Measurements from ENCODE around the gene EXOC6. TPM values are rescaled to one million over a fixed set of nuclear protein-coding genes. Genes with fewer than 3 reads are reported as not detected.

The EXOC6 gene
- total and polyA plus RNA-seq, 2 of the 13 experiments (the other 11 are each of a cell fraction or from before 2014, with no cell fraction given) = 22.2 to 29.2 TPM

GRCh38 chr10:93099670-93100069 is 251.3 kb downstream of the EXOC6 start:
- Histone ChIP-seq H3K79me2 (ENCODE audit: insufficient read depth, low read length) (no peaks in the 10 kb centered on the region), H3K4me3 (replicated peaks in 1 of 3; ENCODE audit: insufficient read depth in 1 of 3, low read depth in 2 of 3, low read length in 3 of 3) (no peak overlapping the region), H2AFZ (ENCODE audit: low read length) (no peak overlapping the region), H3K4me2 (ENCODE audit: low read depth, low read length) (no peak overlapping the region), H4K20me1 (ENCODE audit: insufficient read depth, low read length) (no peaks in the 10 kb centered on the region), H3K36me3 (replicated peaks in 1 of 2; ENCODE audit: control insufficient read depth in 1 of 2, insufficient read depth in 2 of 2, low read length in 2 of 2) (no peaks in the 10 kb centered on the region), H3K9me3 (ENCODE audit: low read length) (no peaks in the 10 kb centered on the region), H3K4me1 (ENCODE audit: insufficient read depth, low read length) (no peaks in the 10 kb centered on the region), H3K9ac (ENCODE audit: insufficient read depth, low read depth, low read length) (no peak overlapping the region), H3K27me3 (ENCODE audit: control insufficient read depth in 1 of 2, insufficient read depth in 2 of 2, low read length in 2 of 2) (no peaks in the 10 kb centered on the region; a peak in 1 of 5 replicates), H3K27ac (ENCODE audit: extremely low read length, insufficient read depth, low read length) (no peak overlapping the region)
- no peak for ATAC-seq
- CTCF ChIA-PET (ENCODE audit: low intra/inter-chr PET ratio, low total read pairs) = no interaction called here
- intact Hi-C loops (cut with micrococcal nuclease; ENCODE audit: unreplicated experiment) (no loop called here), in situ Hi-C loops (cut with HindIII; ENCODE audit: extremely low pct_ligation_motif_present, low pct_unique_long_range_greater_than_20kb) (no loop called here)
- no TSS peak for BruUV-seq (replicated peaks)
- no peak for DNase-seq (ENCODE audit: low spot score)
- FAIRE-seq = no peak
- WGBS (ENCODE audit: low lambda C conversion rate) = 14% methylated on average over 7 of the region's 7 CpGs
- POLR2A ChIA-PET = no interaction called here
- TF ChIP-seq ZNF44 (CRISPR knock-in tag; IDR thresholded peaks at IDR 0.05) (no peak), E2F1 (CRISPR knock-in tag; IDR thresholded peaks at IDR 0.05) (no peak), FOXK2 (IDR thresholded peaks at IDR 0.05) (no peak), SNRNP70 (IDR thresholded peaks at IDR 0.05; ENCODE audit: low read depth, low read length) (no peak), ZNF12 (CRISPR knock-in tag; IDR thresholded peaks at IDR 0.05) (no peak), HES4 (CRISPR knock-in tag; IDR thresholded peaks at IDR 0.05; ENCODE audit: borderline replicate concordance) (no peak), RCOR2 (CRISPR knock-in tag; IDR thresholded peaks at IDR 0.05) (no peak), TGIF2 (CRISPR knock-in tag; IDR thresholded peaks at IDR 0.05) (no peak), SNAPC5 (CRISPR knock-in tag; IDR thresholded peaks at IDR 0.05; ENCODE audit: borderline replicate concordance) (no peak), FOXM1 (CRISPR knock-in tag; IDR thresholded peaks at IDR 0.05) (no peak), DR1 (CRISPR knock-in tag; IDR thresholded peaks at IDR 0.05) (no peak), KDM5B (CRISPR knock-in tag; IDR thresholded peaks at IDR 0.05; ENCODE audit: borderline replicate concordance) (no peak), REST (IDR thresholded peaks at IDR 0.05; ENCODE audit: borderline replicate concordance in 1 of 2, low read depth in 1 of 2, low read length in 2 of 2) (no peak), ZNF337 (CRISPR knock-in tag; IDR thresholded peaks at IDR 0.05; ENCODE audit: borderline replicate concordance, low read depth) (no peak), DZIP1 (CRISPR knock-in tag; IDR thresholded peaks at IDR 0.05) (no peak), TRIM24 (CRISPR knock-in tag; IDR thresholded peaks at IDR 0.05) (no peak), HMG20B (CRISPR knock-in tag; conservative IDR thresholded peaks at IDR 0.05) (no peak), FIP1L1 (IDR thresholded peaks at IDR 0.05; ENCODE audit: borderline replicate concordance, insufficient read depth, low read depth, low read length) (no peak)
